Kidney (tissue), 22 donors: Measurements from ENCODE around the gene NUFIP1. TPM values are rescaled to one million over a fixed set of nuclear protein-coding genes. Genes with fewer than 3 reads are reported as not detected.

Experiments used
- DNase-seq, 5 donors: peaks; one replicate each; pipeline ENCODE4 v3.0.0-alpha.2; 2013 to 2020
- FAIRE-seq: peaks from 2 replicates; lab custom pipeline; 2012; peaks lifted over from hg19 to GRCh38; lab: Jason Lieb, UNC
- H3K27ac ChIP-seq, 2 donors: one replicate each; pipeline ENCODE4 v1.7.0; 2013; ENCODE audit warnings: low read depth in 2 of 2, low read length in 2 of 2, inconsistent platforms in 1 of 2
- H3K27me3 ChIP-seq: one replicate; pipeline ENCODE4 v1.7.1; 2013; ENCODE audit warnings: low read length, inconsistent platforms; ENCODE audit not compliant: control insufficient read depth, insufficient read depth
- H3K36me3 ChIP-seq, 3 donors: one replicate each; pipeline versions ENCODE4 v1.7.0 to v1.7.1; 2013; ENCODE audit warnings: low read length in 3 of 3, control low read depth in 1 of 3, inconsistent platforms in 1 of 3; ENCODE audit not compliant: insufficient read depth in 3 of 3, control insufficient read depth in 2 of 3
- H3K4me1 ChIP-seq, 3 donors: one replicate each; pipeline versions ENCODE4 v1.7.0 to v1.7.1; 2013; ENCODE audit warnings: low read length in 3 of 3, inconsistent platforms in 1 of 3, low read depth in 1 of 3; ENCODE audit not compliant: control insufficient read depth in 2 of 3, insufficient read depth in 2 of 3
- H3K4me3 ChIP-seq, 3 donors: one replicate each; pipeline versions ENCODE4 v1.7.0 to v1.8.1; 2013; ENCODE audit warnings: low read length in 3 of 3, control low read depth in 1 of 3, inconsistent platforms in 1 of 3
- H3K9ac ChIP-seq, 3 donors: one replicate each; pipeline versions ENCODE4 v1.7.0 to v1.7.1; 2013; ENCODE audit warnings: low read length in 3 of 3, control low read depth in 1 of 3, inconsistent platforms in 1 of 3
- H3K9me3 ChIP-seq, 3 donors: one replicate each; pipeline versions ENCODE4 v1.7.0 to v1.7.1; 2013; ENCODE audit warnings: low read length in 3 of 3, control low read depth in 1 of 3, inconsistent platforms in 1 of 3; ENCODE audit not compliant: control insufficient read depth in 2 of 3, insufficient read depth in 1 of 3
- intact Hi-C: fragments of 100-400 bp; cut with DNase I; formaldehyde crosslinking; loops from one replicate; pipeline ENCODE4 v1.11.1; 2022
- long read RNA-seq, 10 donors: library from polyadenylated mRNA in 1 of 10; unstranded in 1 of 10; transcript quantifications; one replicate each; pipeline ENCODE4 v2.0.0 and lab custom pipeline, GENCODE V29; 2021 to 2026
- polyA plus RNA-seq: library from polyadenylated mRNA; stranded (reverse); fragments of 350-450 nt; fragmentation: Illumina TruSeq; extraction: RNeasy Lipid Tissue Mini Kit (QIAGEN cat#74804); gene quantifications from one replicate; pipeline ENCODE4 v1.2.3, GENCODE V29; 2014; ENCODE audit warnings: low read depth, low replicate concordance; ENCODE audit not compliant: insufficient read depth
- total RNA-seq: library from RNA; stranded (reverse); fragmentation: NEBNext Ultra II Directional; extraction: Animal tissue kit (Norgen Biotek cat#: 25700); gene quantifications from one replicate; pipeline ENCODE4 v1.2.1, GENCODE V29; 2021
- TF ChIP-seq, protein P1 (sequence below): IDR thresholded peaks from 3 replicates; pipeline ENCODE4 v1.5.1; 2012; ENCODE audit warnings: mild to moderate bottlenecking, moderate library complexity, borderline replicate concordance; ENCODE audit not compliant: insufficient read depth; ENCODE audit errors: extremely low read depth
- donor health status: control.
- donor health status: control.
- donor health status: control.
- donor health status: control.
- donor health status: control.
- donor health status: DM: yes; HTN: yes; CAD: no.
- donor health status: Normal renal cell carcinoma (clear cell type).

NUFIP1 gene
- total RNA-seq (5.5 TPM), polyA plus RNA-seq (3.4 TPM)
- long read RNA-seq, donor 1, partial matches to known transcripts = 0 of 2 reads
- long read RNA-seq, donor 1, other reads (novel, unspliced or antisense) = 0 of 2 reads
- long read RNA-seq, donor 2, partial matches to known transcripts = 0 of 2 reads
- long read RNA-seq, donor 2, other reads (novel, unspliced or antisense) = 0 of 2 reads
- long read RNA-seq, donor 3, partial matches to known transcripts = 0 of 1 reads
- long read RNA-seq, donor 3, other reads (novel, unspliced or antisense) = 0 of 1 reads
- long read RNA-seq, donor 4, partial matches to known transcripts = 0 of 2 reads
- long read RNA-seq, donor 4, other reads (novel, unspliced or antisense) = 0 of 2 reads
- long read RNA-seq, donor 5 = 0 reads
- long read RNA-seq, donor 6, partial matches to known transcripts = 0 of 1 reads
- long read RNA-seq, donor 6, other reads (novel, unspliced or antisense) = 0 of 1 reads
- long read RNA-seq, donor 7, partial matches to known transcripts = 1 of 6 reads
- long read RNA-seq, donor 7, other reads (novel, unspliced or antisense) = 1 of 6 reads
- long read RNA-seq, donor 8 = 0 reads
- long read RNA-seq, donor 9 = 0 reads
- long read RNA-seq, donor 10, partial matches to known transcripts = 0 of 4 reads
- long read RNA-seq, donor 10, other reads (novel, unspliced or antisense) = 0 of 4 reads

DNA sequence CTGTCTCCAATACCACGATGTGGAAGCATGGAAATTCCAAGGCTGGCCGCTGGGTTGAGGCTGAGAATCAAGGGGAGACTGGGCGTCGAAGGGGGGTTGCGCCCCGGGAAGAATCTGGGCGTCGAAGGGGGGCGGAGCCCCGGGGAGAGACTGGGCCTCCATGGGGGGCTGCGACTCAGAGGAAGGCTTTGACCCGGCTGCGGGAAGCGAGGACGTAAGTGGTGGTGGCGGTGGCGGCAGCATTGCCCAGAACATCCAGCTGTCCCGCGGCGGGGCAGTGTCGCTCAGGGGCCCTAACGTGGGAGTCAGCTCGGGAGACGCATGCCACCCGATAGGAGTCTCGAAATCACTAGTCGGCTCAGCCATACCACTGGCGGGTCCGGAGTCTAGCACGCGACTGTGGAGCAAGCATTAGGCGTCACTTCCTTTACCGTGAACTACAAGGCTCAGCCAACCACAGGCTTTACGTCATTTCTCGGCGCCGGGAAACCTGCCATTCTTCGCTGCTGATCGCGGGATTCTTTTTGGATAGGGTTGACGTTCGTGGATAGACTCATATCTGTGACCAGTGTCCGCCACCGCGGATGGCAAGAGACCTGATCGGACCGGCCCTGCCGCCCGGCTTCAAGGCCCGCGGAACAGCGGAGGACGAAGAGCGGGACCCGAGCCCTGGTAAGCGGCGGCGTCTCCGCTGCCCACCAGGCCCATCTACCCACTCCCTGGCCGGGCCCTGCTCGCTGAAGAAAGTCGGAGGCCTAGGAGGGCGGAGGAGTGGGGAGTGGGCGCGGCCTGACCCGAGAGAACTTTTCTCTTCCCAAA lies at the start of gene NUFIP1, which contains the start of gene GPALPP1:
NUFIP1 (minus strand) TSS at position 401 of the 819 bp plus-strand sequence; CDS start at position 366, 35 bp downstream.
GPALPP1 (plus strand) TSS at position 468 of the 819 bp plus-strand sequence; CDS start at position 585, 117 bp downstream.
- TF ChIP-seq, protein P1, sequence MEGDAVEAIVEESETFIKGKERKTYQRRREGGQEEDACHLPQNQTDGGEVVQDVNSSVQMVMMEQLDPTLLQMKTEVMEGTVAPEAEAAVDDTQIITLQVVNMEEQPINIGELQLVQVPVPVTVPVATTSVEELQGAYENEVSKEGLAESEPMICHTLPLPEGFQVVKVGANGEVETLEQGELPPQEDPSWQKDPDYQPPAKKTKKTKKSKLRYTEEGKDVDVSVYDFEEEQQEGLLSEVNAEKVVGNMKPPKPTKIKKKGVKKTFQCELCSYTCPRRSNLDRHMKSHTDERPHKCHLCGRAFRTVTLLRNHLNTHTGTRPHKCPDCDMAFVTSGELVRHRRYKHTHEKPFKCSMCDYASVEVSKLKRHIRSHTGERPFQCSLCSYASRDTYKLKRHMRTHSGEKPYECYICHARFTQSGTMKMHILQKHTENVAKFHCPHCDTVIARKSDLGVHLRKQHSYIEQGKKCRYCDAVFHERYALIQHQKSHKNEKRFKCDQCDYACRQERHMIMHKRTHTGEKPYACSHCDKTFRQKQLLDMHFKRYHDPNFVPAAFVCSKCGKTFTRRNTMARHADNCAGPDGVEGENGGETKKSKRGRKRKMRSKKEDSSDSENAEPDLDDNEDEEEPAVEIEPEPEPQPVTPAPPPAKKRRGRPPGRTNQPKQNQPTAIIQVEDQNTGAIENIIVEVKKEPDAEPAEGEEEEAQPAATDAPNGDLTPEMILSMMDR = no peak
- H3K9me3 ChIP-seq = no peaks in the 10 kb centered on the region
- DNase-seq (peak; percentile 94 to 98 (median 95)), FAIRE-seq (no peak)
- peaks cover 0 to 17% (median 0%) of the 10 kb centered on the region in 3 donors for H3K4me1 ChIP-seq
- no peaks in the 10 kb centered on the region for H3K27me3 ChIP-seq
- peak within 1 kb of the TSS; percentile 44 to 86 for H3K27ac ChIP-seq
- H3K4me3 ChIP-seq = peak within 1 kb of the TSS; percentile 76 to 89 (median 79)
- intact Hi-C loops = no loop called here
- peak within 1 kb of the TSS; percentile 83 to 96 (median 84) for H3K9ac ChIP-seq
- H3K36me3 ChIP-seq = no peaks in the 10 kb centered on the region

DNA sequence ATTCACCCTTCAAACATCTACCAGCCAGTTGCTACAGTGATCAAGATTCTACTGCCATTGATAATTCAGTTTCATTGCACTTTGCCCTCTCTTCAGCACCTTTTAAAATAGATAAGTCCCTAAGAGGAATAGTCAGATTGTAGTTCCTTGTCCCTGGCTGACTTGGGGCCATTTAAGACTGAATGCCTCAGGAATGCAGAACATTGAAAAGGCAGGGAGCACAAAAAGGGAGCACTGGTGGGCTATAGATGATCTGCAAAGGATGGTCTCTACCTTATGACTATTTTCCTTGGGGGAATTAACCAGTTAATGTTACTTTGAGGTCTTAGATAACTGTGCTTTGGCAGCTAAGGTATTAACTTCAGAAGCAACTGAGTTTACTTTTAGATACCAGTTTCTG lies 46.9 kb upstream of the NUFIP1 start:
- Histone ChIP-seq H3K36me3 (no peaks in the 10 kb centered on the region), H3K27ac (no peak overlapping the region), H3K9me3 (no peaks in the 10 kb centered on the region), H3K4me3 (no peak overlapping the region), H3K9ac (no peak overlapping the region), H3K4me1 (no peaks in the 10 kb centered on the region), H3K27me3 (no peaks in the 10 kb centered on the region)
- no peak for FAIRE-seq
- DNase-seq = no peak
- TF ChIP-seq, protein P1 = no peak
- intact Hi-C loops = no loop called here

DNA sequence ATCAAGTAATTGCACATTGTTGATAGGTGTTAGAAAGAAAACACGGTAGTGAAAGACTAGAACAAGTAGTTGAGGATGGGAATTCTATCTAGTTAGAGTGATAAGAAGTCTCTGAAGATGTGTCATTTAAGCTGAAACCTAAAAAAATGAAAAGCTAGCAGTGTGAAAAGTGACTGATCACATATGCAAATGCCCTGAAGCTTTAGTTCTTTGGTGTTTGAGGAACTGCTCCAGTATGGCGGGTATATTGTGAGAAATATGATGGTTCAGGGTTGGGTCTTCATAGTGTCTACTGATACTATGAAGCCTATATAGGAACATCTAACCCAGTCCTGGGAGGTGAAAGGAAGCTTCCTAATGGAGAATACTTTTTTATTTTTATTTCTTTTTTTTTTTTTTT lies 45.1 kb upstream of the NUFIP1 start:
- no peak overlapping the region for H3K4me3 ChIP-seq
- DNase-seq (no peak), FAIRE-seq (no peak)
- no peak overlapping the region for H3K9ac ChIP-seq
- H3K36me3 ChIP-seq = no peaks in the 10 kb centered on the region
- intact Hi-C loops = no loop called here
- H3K27me3 ChIP-seq = no peaks in the 10 kb centered on the region
- TF ChIP-seq, protein P1 = no peak
- H3K4me1 ChIP-seq = no peaks in the 10 kb centered on the region
- no peaks in the 10 kb centered on the region for H3K9me3 ChIP-seq
- no peak overlapping the region for H3K27ac ChIP-seq
